OCI-LY7 (cell line): ENCODE data around the gene TIAL1.

Experiments
- EZH2phosphoT487 ChIP-seq: fragments of 200-600 bp; sonication (generic); IDR thresholded peaks from 2 replicates; pipeline ENCODE4 v1.6.1; 2018; ENCODE audit warnings: low read depth, borderline replicate concordance, mild to moderate bottlenecking, mixed run types, antibody characterized with exemption, low read length, moderate library complexity, mixed read lengths
- TF ChIP-seq, protein P1 (sequence below): fragments of 200-600 bp; sonication (generic); conservative IDR thresholded peaks from 2 replicates; pipeline ENCODE4 v1.5.1; 2014; ENCODE audit warnings: mild to moderate bottlenecking, antibody characterized with exemption, low read length, moderate library complexity, mixed read lengths

DNA sequence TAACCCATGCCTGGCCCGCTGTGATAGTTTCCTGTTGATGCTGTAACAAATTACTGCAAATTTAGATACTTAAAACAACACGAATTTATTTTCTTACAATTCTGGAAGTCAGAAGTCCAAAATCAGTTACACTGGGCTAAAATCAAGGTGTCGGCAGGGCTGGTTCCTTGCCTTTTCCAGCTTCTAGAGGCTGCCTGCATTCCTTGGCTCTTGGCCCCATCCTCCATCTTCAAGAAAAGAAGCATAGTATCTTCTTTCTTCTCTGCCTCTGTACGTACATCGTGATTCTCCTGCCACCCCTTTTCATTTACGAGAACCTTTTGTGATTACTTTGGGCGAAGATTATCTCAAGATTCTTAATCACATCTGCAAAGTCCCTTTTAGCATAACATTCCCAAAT, 1.6 kb upstream of the TIAL1 start:
- TF ChIP-seq, protein P1, sequence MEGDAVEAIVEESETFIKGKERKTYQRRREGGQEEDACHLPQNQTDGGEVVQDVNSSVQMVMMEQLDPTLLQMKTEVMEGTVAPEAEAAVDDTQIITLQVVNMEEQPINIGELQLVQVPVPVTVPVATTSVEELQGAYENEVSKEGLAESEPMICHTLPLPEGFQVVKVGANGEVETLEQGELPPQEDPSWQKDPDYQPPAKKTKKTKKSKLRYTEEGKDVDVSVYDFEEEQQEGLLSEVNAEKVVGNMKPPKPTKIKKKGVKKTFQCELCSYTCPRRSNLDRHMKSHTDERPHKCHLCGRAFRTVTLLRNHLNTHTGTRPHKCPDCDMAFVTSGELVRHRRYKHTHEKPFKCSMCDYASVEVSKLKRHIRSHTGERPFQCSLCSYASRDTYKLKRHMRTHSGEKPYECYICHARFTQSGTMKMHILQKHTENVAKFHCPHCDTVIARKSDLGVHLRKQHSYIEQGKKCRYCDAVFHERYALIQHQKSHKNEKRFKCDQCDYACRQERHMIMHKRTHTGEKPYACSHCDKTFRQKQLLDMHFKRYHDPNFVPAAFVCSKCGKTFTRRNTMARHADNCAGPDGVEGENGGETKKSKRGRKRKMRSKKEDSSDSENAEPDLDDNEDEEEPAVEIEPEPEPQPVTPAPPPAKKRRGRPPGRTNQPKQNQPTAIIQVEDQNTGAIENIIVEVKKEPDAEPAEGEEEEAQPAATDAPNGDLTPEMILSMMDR = no peak
- TF ChIP-seq EZH2phosphoT487 = no peak
